HG03354 (cell line): ENCODE measurements around the gene MPHOSPH6.
"Not testable (repeated sequence)": the region's sequence is repeated elsewhere in the genome, so short reads cannot be mapped to it uniquely, and the experiment has no call there.

ENCODE experiments used
- ATAC-seq: cut with Tn5 transposase; IDR thresholded peaks from one replicate; pipeline ENCODE4 v1.9.1; 2021; ENCODE audit warnings: mild to moderate bottlenecking; ENCODE audit not compliant: unreplicated experiment, poor library complexity, severe bottlenecking

The MPHOSPH6 gene

DNA sequence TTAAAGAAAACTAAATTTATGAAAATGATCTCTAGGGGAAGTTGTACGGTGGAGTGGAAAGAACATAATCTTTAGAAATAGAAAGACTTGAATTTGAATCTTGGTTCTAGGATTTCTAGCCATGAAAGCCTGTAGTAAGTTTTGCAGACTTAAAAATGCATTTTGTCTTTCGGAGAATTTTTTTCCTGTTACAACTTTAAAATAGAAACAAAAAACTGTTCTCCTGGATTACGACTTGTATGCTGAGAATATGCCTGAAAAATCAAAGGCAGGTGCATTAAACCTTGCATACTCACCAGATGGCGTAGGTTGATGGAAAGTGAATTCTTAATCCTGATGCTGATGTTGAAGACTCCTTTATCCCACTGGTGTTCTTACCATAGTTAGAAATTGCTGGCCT, 7.5 kb upstream of the MPHOSPH6 start:
- no peak for ATAC-seq

DNA sequence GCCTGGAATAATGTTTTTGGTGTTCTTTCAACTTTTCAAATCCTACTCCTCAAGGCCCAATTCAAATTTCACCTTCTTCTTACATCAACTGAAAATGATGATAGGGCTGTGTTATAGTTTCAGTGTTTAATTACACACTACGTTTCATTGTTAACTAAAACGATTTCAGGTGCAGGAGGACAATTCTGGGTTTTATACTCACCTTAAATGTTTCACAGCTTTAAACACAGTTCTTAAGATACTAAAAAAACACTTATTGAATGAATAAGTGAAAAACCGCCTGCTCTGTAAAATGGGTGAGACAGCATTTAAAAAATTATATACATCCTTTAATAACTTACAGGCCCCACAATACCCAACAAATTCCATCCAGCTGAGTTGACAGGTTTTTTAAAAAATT, 6.2 kb upstream of the MPHOSPH6 start:
- no peak for ATAC-seq

DNA sequence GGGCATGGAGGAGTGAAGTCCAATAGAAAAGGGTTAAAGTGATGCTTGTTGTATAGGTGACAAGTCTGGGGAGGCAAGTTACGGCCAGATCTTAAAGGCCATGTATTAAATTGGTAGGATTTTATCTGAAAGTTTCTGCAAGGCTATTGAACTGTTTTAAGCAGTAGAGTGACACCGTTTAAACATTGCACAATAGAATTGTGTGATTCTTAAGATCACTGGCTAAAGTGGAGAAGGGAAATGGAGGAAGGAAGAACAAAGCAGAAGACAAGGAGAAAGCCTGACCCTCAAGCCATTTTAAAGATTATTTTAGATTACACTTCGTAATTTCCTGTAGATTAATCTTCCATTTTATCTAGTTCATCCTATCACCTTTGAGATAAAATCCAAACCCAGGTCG, 5.6 kb upstream of the MPHOSPH6 start:
- no peak for ATAC-seq

DNA sequence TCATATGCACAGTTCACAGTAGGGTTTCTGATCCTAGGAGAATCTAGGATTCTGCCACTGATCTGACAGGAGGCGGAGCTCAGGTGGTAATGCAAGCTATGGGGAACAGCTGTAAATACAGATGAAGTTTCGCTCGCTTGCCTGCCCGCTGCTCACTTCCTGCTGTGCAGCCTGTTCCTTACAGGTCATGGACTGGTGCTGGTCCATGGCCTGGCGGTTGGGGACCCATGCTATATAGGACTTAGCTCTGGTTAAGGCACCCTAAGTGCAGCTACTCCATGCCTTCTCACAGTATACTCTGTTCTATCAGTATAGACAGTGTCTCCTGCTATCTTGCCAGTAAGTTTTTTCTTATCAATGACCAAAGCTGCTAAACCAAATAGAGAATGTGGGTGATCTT, 2.4 kb downstream of the MPHOSPH6 start:
- no peak for ATAC-seq

DNA sequence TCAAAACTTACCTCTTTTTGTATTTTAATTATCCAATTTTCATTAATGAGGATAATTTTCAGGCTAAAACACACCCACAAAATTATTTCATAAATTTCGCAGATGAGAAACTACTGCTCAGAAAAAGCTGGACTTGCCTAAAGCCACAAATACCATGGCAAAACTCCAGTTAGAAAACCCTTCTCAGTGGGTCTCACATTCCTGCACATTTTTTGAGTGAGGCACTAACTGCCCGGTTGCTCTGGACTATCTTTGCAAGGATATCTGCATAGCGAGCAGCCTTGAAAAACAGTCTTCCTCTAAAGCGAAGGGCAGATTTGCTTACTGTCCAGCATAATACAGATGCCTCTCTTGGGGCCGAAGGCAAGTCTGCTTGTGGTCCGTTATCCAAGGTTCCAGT, 9.8 kb downstream of the MPHOSPH6 start:
- no peak for ATAC-seq

DNA sequence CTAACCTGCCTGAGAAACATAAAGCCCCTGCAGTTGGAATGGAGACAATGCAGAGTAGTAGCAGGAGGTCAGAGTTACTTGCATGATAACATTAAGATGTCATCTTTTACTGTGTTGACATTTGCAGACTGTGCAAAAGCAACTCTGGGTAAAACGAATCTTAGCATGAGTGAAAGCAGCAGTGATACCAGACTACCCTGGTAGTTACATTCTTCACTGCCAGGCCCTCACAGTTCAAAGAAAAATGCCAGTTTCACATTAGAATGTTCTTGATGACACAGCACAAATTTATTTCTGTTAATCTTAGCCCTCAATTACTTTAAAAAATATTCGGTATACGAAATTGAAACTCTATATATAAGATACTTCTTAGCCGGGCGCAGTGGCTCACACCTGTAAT, 12.2 kb downstream of the MPHOSPH6 start:
- no peak for ATAC-seq

DNA sequence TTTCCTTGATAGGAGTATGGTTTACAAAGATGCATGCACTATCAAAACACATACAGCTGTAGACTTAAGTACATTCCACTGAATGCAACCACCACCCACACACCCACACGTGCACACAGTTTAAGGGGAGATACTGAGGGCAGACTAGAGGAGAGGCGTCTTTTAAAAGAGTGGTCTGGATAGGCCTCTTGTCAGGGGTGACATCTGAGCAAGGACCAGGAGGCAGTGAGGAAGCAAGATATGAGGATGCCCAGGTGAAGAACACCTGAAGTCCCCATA, 12.6 kb downstream of the MPHOSPH6 start:
- no peak for ATAC-seq

DNA sequence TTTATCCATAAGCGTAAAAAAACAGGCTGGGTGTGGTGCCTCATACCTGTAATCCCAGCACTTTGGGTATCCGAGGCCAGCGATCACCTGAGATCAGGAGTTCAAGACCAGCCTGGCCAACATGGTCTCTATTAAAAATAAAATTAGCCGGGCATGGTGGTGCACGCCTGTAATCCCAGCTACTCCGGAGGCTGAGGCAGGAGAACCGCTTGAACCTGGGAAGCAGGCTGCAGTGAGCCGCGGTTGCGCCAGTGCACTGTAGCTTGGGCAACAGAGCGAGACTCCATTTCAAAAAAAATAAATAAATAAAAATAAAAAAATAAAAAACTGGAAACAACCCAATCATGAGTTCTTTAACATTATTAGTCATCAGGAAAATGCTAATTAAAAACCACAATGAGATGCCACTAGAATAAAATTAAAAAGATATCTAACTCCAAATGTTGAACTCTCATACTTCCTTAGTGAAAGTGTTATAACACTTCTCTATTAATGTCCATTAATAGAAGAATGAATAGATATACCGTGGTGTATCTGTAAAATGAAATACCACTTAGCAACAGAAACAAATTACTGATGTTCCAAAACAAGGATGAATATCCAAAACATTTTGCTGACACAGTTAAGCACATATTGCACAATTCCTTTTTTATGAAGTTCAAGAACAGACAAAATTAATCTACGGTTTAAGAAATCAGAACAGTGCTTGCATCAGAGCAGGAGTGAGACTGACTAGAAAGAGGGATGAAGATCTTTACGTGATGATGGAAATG, 13.1 kb downstream of the MPHOSPH6 start:
- ATAC-seq = no peak

DNA sequence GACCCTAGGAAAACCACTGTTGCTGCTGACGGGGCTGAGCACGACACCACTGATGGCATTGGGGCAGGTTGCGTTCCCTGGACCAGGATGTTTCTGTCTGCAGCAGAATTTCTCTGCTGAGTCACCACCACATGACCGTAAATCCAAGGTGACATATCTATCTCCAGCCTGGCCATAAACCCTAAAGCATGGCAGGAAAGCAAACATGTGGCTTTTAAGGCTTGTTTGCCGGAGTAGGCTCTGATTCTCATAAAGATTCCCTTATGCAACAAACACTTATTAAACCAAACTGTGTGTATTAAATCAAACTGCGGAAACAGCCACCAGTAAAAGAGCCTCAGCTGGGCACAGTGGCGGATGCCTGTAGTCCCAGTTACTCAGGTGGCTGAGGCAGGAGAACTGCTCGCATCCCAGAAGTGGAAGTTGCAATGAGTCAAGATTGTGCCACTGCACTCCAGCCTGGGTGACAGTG, 17.3 kb downstream of the MPHOSPH6 start:
- ATAC-seq = no peak

DNA sequence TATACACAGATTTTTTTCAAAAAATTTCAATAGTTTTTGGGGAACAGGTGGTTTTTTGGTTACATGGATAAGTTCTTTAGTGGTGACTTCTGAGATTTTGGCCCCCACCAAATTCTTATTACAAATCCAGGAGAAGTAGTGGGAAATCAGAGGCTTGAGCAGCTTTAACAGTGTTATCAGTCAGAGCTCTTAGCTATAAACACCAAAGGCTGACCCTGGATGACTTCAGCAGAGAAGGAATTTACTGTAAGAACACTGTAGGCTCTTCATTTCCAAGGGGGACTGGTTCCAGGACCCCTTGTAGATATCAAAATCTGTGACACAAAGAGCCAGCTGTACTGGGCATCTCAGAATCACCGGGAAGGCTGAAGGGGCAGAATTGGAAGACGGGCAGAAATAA, 17.8 kb downstream of the MPHOSPH6 start:
- no peak for ATAC-seq

DNA sequence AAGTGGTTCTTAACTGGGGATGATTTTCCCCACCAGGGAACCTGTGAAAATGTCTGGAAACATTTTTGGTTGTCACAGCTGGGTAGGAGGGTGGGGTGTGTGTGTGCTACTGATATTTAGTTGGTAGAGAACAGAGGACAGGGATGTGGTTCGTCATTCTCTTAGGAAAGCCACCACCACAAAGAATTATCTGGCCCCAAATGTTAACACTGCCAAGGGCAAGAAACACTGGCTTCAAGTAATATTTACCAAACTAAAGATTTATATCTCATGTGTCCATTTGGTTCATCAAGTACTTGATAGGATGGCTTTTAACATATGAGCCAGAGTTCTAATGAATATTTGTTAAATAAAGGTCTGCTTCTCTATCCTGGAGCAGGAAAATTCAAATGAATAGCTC, 19.5 kb downstream of the MPHOSPH6 start:
- no peak for ATAC-seq

DNA sequence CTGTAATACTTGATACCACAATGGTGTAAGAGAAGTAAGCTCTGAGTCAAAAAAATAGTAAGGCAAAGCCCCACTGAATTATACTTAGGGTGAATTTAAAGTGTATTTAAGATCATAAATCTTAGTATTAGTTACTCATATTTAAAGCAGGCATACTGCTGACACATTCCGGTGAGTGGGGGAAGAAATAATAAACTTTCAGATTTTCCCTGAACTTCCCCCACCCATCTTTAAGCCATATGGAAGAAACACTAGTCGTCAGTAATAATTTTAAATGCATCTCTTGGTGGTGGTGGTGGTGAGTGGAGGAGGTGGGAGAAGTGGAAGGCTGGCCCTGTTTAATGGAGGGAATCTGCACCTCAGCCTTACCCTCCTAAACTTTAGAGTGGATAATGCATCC, 20.5 kb downstream of the MPHOSPH6 start:
- no peak for ATAC-seq

DNA sequence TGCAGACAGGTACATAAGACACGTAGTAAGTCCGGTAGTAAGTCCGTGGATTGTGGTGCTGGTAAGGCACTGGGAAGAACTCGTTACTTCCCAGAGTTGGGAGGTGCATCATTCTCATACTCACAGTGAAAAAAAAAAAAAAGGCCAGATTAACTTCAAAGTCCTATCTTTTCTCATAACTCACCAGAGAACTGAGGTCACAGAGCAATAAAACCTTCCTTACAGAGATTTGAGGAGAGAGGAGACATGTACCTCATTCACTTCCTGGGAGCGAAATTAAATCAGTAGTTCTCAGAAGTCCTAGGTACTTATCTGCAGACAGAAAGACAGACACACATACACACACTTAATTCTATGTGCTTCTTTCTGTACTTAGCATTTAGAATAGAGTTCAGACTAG, 22.5 kb downstream of the MPHOSPH6 start:
- no peak for ATAC-seq

DNA sequence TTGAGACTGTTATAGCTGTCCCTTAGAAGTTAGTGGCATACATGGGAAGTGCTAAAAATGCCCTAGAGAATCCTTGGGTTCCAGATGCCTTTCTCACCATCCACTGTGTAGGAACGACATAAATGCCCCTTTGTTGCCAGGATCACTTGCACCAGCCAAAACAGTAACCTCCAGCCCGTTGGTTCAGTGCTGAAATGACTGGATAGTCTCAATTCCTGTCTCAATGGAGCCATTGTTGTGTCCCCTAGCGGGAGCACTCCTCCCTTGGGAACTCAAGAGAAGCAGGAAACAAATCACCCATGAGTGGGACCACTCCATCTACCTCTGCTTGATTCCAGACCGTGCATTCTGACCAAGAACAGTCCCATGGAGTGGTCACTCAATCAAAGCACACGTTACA, 23.1 kb downstream of the MPHOSPH6 start:
- ATAC-seq = no peak

DNA sequence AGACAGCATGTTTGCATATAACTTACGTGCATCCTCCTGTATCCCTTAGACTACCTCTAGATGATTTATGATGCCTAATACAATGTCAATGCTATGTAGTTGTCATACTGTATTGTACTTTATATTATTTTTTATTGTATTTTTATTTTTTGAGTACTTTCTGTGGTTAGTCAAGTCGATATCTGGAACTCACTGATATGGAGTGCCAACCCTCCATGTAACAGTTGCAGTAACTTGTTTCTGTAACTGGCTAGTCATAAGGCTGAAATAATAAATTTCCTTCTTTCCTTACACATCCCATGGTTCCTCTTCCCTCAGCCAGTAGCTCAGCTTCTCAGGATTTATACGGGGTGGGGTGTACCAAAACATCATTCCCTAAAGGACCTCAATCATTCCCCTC, 23.5 kb downstream of the MPHOSPH6 start:
- no peak for ATAC-seq

DNA sequence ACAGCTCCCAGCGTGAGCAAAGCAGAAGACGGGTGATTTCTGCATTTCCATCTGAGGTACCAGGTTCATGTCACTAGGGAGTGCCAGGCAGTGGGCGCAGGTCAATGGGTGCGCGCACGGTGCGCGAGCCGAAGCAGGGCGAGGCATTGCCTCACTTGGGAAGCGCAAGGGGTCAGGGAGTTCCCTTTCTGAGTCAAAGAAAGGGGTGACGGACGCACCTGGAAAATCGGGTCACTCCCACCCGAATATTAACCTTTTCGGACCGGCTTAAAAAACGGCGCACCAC, 30.8 kb downstream of the MPHOSPH6 start:
- not testable (repeated sequence) for ATAC-seq

DNA sequence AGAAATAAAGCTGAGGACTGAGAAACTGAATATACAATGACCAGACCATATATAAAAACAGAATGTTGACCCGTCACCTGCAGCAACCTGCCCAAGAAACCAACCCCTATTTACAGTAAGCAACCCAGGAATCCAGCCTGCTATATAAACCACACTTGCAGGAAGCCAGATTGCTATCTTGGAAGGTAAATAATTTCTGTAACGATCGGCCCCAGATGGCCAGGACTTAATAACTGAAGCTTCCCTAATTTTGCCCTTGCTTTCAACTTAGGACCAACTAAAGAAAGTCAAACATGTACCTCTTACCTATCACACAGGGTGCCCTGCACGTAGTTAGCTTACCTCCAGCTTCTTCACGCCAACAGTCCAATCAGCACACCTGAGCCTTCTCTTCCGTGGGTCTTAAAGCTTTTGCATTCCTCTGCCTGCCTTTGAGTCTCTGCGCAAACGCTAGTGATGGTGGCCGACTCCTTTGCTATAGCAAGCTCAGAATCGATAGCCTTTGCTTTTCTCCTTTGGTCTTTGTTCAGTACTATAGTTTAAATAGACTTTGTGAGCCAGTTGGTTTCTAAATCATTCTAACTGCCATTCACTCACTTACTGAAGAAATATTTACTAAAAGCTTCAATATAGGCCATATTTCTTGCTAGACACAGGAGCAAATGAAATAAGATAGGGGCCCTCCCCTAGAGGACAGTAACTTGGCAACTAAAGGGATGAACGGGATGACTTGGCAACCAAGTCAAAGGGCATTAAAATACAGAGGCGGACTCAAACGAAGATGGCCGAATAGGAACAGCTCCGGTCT, 31.3 kb downstream of the MPHOSPH6 start:
- ATAC-seq = no peak

DNA sequence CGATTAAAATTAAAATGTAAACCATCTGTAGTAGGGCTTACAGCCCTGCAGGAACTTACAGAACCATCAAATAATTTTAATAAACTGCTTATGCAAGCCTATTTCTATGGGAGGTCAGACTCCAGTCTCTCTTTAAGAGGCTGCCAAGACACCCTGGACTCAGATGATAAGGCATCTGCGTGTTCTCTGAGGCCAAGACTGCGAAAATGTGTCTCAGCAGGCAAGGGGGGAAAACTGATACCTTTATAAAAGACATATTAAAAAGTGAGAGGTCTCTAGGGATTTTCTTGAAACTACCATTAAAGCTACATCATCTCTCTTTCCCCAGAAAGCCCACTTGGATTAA, 32.2 kb downstream of the MPHOSPH6 start:
- no peak for ATAC-seq

DNA sequence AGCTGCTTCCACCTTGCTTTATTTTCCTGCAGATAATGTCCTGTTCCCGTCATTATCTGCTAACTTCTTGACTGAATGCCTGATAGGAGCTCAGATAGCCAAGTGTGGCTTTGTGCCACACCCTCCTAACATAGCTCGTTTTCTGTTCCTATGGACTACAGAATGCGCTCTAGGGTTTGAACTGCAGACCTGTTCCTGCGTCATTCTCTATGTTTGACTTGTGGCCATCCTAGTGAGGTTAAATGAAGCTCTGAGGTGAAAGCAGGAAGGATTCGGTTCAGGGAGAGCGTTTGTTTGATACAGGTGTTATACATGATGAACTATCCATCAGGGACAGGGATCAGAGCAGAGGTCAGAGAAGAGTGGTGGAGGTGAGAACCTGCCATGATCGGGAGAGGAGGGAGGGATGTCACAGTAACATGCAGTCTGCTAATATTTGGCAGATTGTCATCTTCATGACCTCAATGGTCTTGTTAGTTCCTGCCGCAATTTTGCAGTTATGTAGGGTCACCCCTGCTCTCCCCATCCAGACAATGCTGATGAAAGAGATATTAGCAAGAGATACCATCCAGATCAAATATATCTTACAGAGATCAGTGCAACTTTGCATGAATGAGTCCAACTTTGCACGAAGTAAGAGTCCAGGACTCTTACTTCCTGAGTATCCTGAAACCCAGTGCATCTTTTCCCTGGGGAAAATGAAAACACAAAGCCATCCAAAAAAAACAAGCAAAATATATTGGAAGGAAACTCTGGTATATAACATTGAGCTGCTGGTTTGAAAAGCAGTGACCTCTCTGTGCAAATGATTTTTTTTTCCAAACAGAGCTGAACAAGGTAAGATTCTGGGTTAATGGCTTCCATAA, 32.8 kb downstream of the MPHOSPH6 start:
- no peak for ATAC-seq

DNA sequence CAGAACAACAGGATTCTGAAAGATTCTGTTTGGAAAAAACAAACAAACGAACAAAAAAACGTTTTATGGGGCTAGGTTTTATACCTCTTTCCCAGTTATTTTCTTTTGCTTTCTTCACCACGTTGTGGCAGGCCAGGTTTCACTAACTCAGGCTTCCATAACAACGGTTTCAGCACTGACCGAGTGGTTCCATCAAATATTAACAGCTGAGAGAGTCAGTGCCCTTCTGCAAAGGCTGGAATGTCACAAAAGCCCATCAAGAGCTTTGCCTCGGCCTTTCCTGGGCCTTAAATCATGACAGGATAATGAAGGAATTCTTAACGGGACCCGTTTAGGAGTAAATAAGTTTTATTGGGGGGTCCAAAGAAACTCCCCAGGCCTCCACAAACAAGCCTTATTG, 34.2 kb downstream of the MPHOSPH6 start:
- ATAC-seq = no peak

DNA sequence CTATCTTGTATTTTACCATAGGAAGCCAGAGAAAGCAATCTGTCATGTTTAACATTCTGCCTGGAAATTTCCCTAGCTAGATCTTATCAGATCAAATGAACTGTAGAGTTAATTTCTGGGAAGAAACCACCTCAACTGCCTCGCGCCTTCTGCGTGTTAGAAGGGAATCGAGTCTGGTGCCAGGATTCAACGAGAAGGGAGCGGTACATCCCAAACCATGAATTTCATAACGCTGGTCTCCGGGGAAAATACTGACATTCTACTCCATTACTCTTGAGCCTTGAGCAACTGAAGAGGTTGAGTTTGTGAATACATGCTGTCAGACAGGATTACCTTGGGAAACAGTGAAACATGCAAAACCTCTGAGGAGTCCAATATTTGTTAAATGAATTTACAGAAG, 35.2 kb downstream of the MPHOSPH6 start:
- no peak for ATAC-seq
